ENCODE results near the gene AKR1E2. TPM values are rescaled to one million over a fixed set of nuclear protein-coding genes. Genes with fewer than 3 reads are reported as not detected.

Gene AKR1E2
- total RNA-seq, 1 donor from 2014 or later = 25.1 TPM

DNA sequence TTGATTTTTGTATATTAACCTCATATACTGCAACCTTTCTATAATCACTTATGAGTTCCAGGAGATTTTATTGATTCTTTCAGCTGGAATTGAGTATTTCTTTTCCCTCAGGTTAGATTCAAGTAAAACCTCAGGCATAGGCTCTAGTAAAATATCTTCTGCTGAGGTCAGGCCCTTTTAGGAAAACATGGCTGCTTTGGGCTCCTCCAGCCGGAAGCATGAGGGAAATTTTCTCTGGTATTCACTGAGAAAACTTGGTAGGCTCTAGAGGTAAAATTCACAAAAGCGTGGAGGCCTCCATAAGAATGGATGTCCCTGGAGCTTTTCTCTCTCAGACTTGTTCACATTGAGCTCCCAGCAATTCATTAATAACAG is 56.7 kb downstream of the AKR1E2 start:
- no peak for ATAC-seq
- intact Hi-C loops (cut with DNase I) = no loop called here
- DNase-seq (ENCODE audit: low spot score) = no peak

DNA sequence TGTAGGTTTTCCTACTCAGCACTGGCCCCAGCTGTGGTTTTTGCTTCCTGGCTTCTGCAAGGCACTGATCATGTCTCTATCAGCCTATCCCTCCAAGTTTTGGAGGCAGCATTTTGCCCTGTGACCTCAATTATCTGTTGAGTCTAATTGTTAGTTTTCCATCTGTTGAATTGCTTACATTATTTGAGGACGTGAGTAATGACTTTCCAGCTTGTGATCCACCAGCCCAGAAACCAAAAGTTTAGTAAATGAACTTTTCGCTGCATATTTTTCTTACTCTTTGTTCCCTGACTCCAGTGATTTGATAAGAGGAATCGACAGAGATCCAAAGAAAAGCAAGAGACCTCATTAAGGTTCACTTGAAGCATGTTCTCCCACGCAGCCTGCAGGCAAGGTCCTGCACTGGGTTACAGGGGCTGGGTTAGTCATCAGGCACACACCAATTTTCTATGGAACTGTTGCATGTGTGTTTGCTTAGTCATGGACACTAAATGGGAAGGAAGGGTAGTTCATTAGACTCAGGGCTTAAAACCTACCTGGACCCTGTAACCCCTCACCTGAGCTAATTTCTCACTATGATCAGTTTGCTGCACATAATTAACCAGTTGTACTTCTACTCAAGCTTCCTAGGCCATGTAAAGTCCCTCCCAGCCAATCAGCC is 57.2 kb downstream of the AKR1E2 start:
- intact Hi-C loops (cut with DNase I) = no loop called here
- DNase-seq (ENCODE audit: low spot score) (no peak), ATAC-seq (no peak)

DNA sequence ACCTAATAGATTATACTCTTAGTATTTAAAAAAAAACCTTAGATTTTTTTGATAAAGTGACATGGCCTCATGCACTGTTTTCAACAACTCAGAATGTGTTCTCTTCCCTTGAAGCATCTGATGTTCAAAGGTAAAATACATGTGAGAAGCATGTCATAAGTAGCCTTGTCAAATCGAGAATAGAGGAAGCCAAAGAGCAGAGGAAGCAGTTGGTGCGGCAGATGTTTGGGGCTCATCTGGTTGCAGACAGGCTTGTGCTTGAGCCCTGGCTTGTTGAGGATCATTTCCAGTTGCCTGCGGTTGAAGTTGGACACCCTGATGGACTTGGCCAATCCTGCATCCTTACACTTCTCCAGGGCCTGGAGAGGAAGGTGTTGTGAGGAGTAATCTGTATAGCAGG is 59.2 kb downstream of the AKR1E2 start:
- intact Hi-C loops (cut with DNase I) = no loop called here
- DNase-seq (ENCODE audit: low spot score) = no peak
- no peak for ATAC-seq

DNA sequence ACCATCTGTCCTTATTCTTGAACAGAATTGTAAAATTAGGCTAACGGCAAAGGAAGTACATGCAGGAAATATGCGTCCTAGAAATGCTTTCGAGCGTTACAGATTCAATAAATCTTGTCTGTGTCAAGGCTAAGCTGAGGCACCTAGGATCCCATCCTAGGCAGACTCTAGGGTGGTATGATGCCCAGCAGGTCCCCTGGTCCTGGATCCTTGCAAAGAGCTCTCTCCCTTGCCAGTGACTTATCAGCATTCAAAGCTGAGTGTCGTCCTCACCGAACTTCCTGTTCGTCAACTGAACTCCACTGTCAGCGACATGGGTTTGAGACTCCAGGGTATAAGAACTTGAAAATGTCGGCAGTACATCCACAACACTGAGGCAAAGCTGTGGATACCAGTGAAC is 61.5 kb downstream of the AKR1E2 start:
- intact Hi-C loops (cut with DNase I) = no loop called here
- ATAC-seq (no peak), DNase-seq (ENCODE audit: low spot score) (no peak)

DNA sequence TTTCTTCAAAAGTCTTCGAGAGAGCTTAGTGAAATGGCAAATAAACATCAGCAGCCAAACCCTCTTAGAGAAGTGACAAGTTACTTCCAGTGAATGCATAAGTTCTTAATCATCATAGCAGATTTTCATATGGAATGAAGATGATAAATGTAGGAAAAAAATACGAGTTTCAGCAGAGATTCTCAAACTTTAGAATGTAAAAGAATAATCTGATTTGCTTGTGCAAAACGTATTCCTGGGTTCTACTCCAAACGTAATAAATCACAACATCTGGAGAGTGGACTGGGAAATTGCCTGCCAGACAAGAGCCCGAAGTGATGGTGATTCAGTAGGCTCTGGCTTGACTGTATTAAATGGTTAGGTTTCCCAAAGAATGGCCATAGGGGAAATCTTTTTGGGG is 62.2 kb downstream of the AKR1E2 start:
- intact Hi-C loops (cut with DNase I) = no loop called here
- DNase-seq (ENCODE audit: low spot score) (no peak), ATAC-seq (no peak)

DNA sequence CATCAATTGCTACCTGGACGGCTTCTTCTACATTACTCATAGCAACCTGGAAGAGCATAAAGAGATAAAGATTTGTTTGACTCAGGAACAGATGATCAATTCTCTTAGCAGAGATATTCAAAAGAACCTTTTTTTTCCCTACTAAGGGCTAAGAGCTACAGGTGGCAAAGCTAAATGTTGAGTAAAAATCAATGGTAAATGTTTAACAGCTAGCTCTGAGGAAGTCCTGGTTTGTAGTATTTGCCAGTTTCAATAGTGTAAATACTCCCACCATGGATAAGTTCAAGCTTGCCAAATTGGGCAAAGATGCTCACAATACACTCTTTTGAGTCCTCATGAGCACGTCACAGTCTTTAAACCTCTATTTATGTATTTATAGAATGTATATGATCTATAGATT is 64.0 kb downstream of the AKR1E2 start:
- ATAC-seq = no peak
- DNase-seq (ENCODE audit: low spot score) = no peak
- intact Hi-C loops (cut with DNase I) = no loop called here

GRCh38 chr10:4892681-4893080 is 66.7 kb downstream of the AKR1E2 start:
- intact Hi-C loops (cut with DNase I) = no loop called here
- no peak for ATAC-seq
- no peak for DNase-seq (ENCODE audit: low spot score)

DNA sequence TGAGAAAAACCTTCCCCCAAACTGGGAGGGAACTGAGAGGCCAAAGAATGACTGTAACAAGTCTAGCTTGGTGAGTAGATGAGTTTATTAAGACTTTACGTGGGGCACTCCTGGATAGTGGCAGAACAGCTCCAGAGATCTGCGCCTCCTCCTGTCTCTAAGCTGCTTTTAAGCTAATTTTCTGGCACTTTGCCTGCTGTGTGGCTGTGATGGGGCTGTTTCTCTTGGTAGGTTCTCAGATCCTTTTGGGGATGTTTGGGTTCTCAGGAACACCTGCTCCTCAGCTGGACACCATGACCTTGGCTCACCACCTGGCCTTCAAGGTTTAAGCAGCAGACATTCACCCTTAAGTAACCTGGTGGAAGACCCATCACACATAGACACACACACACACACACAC is 68.3 kb downstream of the AKR1E2 start:
- DNase-seq (ENCODE audit: low spot score) = no peak
- no peak for ATAC-seq
- intact Hi-C loops (cut with DNase I) = no loop called here

Other genes starting within 250 kb of the AKR1E2 start
- gene AKR1C1, start 137.2 kb downstream of the AKR1E2 start, total RNA-seq = 84.2 TPM
- 97.9 TPM for gene AKR1C2, start 177.7 kb downstream of the AKR1E2 start, total RNA-seq

Measured in sciatic nerve (tissue), 2 donors.